B cell (primary cell): ENCODE measurements around the gene A1BG. TPM values are rescaled to one million over a fixed set of nuclear protein-coding genes. Genes with fewer than 3 reads are reported as not detected.

Experiments used
- ATAC-seq: fragments of 200-7000 bp; cut with Tn5 transposase; one replicate; pipeline ENCODE4 v1.10.0; 2021; ENCODE audit warnings: low read depth, mild to moderate bottlenecking, moderate number of reproducible peaks, moderate library complexity
- CTCF ChIA-PET: fragments of 350-600 bp; sonication (Branson Sonifier 250); formaldehyde crosslinking; loops from one replicate; lab custom pipeline; 2021; ENCODE audit warnings: antibody characterized with exemption, inconsistent platforms; lab: Charles Lee
- POLR2A ChIA-PET: fragments of 350-600 bp; sonication (Branson Sonifier 250); formaldehyde crosslinking; loops from one replicate; lab custom pipeline; 2021; ENCODE audit warnings: antibody characterized with exemption; lab: Charles Lee
- DNase-seq: peaks from one replicate; pipeline ENCODE4 v3.0.0; 2013
- H2AFZ ChIP-seq: 2 replicates; pipeline ENCODE4 v1.6.1; 2012; ENCODE audit warnings: mild to moderate bottlenecking, low read depth, low read length; ENCODE audit not compliant: insufficient read depth, poor library complexity, severe bottlenecking
- H3K27ac ChIP-seq, 2 donors: 1 replicate in 1 of 2; 2 replicates in 1 of 2; pipeline ENCODE4 v1.5.1; 2012 to 2013; ENCODE audit warnings: low read length in 2 of 2, mild to moderate bottlenecking in 2 of 2, moderate library complexity in 1 of 2
- H3K27me3 ChIP-seq, 4 experiments: fragments of 200-600 bp in 1 of 4; sonication (generic) in 1 of 4; replicated peaks in 1 of 4; 1 replicate in 2 of 4; 2 replicates in 2 of 4; pipeline versions ENCODE4 v1.6.1 to v1.7.0; 2013 to 2016; ENCODE audit warnings: low read length in 3 of 4, mild to moderate bottlenecking in 2 of 4, mixed read lengths in 1 of 4, moderate library complexity in 1 of 4; ENCODE audit not compliant: insufficient read depth in 4 of 4, control insufficient read depth in 3 of 4; ENCODE audit errors: control extremely low read depth in 1 of 4
- H3K36me3 ChIP-seq, 2 experiments: replicated peaks in 1 of 2; 1 replicate in 1 of 2; 2 replicates in 1 of 2; pipeline versions ENCODE4 v1.6.1 to v1.7.1; 2013; ENCODE audit warnings: low read length in 1 of 2; ENCODE audit not compliant: insufficient read depth in 2 of 2, control insufficient read depth in 1 of 2; ENCODE audit errors: control extremely low read depth in 1 of 2, extremely low read depth in 1 of 2
- H3K4me1 ChIP-seq, 2 donors: fragments of 200-600 bp in 1 of 2; sonication (generic) in 1 of 2; 1 replicate in 1 of 2; 2 replicates in 1 of 2; pipeline versions ENCODE4 v1.5.1 to v1.6.1; 2013 to 2017; ENCODE audit warnings: low read length in 2 of 2; ENCODE audit not compliant: control insufficient read depth in 2 of 2, insufficient read depth in 2 of 2
- H3K4me2 ChIP-seq: replicated peaks from 2 replicates; pipeline ENCODE3; 2012; ENCODE audit warnings: mild to moderate bottlenecking, low read depth, low read length; ENCODE audit not compliant: poor library complexity, severe bottlenecking
- H3K4me3 ChIP-seq, 5 experiments: fragments of 200-600 bp in 1 of 5; sonication (generic) in 1 of 5; 1 replicate in 3 of 5; 2 replicates in 2 of 5; pipeline versions ENCODE4 v1.5.1 to v1.7.0; 2011 to 2016; ENCODE audit warnings: low read length in 4 of 5, mild to moderate bottlenecking in 4 of 5, low read depth in 2 of 5, control low read depth in 1 of 5, moderate library complexity in 1 of 5; ENCODE audit not compliant: insufficient read depth in 1 of 5; ENCODE audit errors: control extremely low read depth in 1 of 5, extremely low read depth in 1 of 5
- H3K79me2 ChIP-seq: fragments of 200-600 bp; sonication (generic); one replicate; pipeline ENCODE4 v1.6.0; 2016; ENCODE audit warnings: low read length; ENCODE audit not compliant: control insufficient read depth, insufficient read depth
- H3K9ac ChIP-seq: fragments of 200-600 bp; sonication (generic); 2 replicates; pipeline ENCODE4 v1.6.1; 2017; ENCODE audit warnings: mild to moderate bottlenecking, low read length, moderate library complexity
- H3K9me3 ChIP-seq, 3 donors: one replicate each; pipeline versions ENCODE4 v1.6.1 to v1.7.1; 2013; ENCODE audit warnings: low read length in 2 of 3; ENCODE audit not compliant: control insufficient read depth in 2 of 3, insufficient read depth in 1 of 3; ENCODE audit errors: control extremely low read depth in 1 of 3
- H4K20me1 ChIP-seq: 2 replicates; pipeline ENCODE4 v1.6.0; 2012; ENCODE audit warnings: mild to moderate bottlenecking, low read length; ENCODE audit not compliant: insufficient read depth, control insufficient read depth, poor library complexity, severe bottlenecking
- H3K27ac Mint-ChIP-seq: one replicate; pipeline ENCODE4 v1.8.0; 2021; ENCODE audit warnings: mixed read lengths
- H3K27me3 Mint-ChIP-seq: one replicate; pipeline ENCODE4 v1.8.0; 2021; ENCODE audit warnings: mixed read lengths
- H3K4me1 Mint-ChIP-seq: one replicate; pipeline ENCODE4 v1.8.0; 2021; ENCODE audit warnings: mixed read lengths
- H3K4me3 Mint-ChIP-seq: one replicate; pipeline ENCODE4 v1.8.0; 2021; ENCODE audit warnings: mixed read lengths
- H3K9me3 Mint-ChIP-seq: one replicate; pipeline ENCODE4 v1.8.0; 2022; ENCODE audit warnings: mixed read lengths; ENCODE audit not compliant: insufficient read depth
- EZH2 ChIP-seq: IDR thresholded peaks from 2 replicates; pipeline ENCODE4 v1.6.1; 2012; ENCODE audit warnings: borderline replicate concordance, low read depth, mild to moderate bottlenecking, moderate library complexity, low read length; ENCODE audit not compliant: insufficient read depth, poor library complexity, severe bottlenecking
- WGBS: methylation state at CpG from one replicate; pipeline ENCODE4 v1.1.5; 2013; ENCODE audit warnings: missing lambda C conversion rate; ENCODE audit not compliant: insufficient coverage; 5-methylcytosine and 5-hydroxymethylcytosine counted together
- intact Hi-C: fragments of 100-400 bp; cut with micrococcal nuclease; formaldehyde crosslinking; loops from one replicate; pipeline ENCODE4 v1.10.0; 2022
- polyA plus RNA-seq: library from polyadenylated mRNA; depleted of rRNA; stranded (reverse); fragments of >200 nt; gene quantifications from 2 replicates; pipeline ENCODE4 v1.2.3, GENCODE V29; 2012
- total RNA-seq, 2 donors: library from RNA; stranded (reverse); fragments of 120-200 nt in 1 of 2; gene quantifications; 1 replicate in 1 of 2; 2 replicates in 1 of 2; pipeline versions ENCODE4 v1.2.3 to v1.2.4, GENCODE V29; 2013 to 2022
- TF ChIP-seq, protein P1 (sequence below): fragments of 200-600 bp; IDR thresholded peaks from one replicate; pipeline ENCODE4 v1.8.0; 2022; ENCODE audit warnings: antibody characterized with exemption, mild to moderate bottlenecking

Gene A1BG
- total and polyA plus RNA-seq, 2 donors (not counting 1 experiment from before 2014, with no cell fraction given), result 18.4 to 52.6 TPM

- ChIA-PET POLR2A (interaction anchor here (0.9 to 3.7 kb wide), 3 partner anchors 17 to 23 kb away, joined by 3 to 35 read pairs (median 18); partner anchors contain the start of genes RPS5 and ZNF837), CTCF (no interaction called here)
- WGBS, result 2% methylated on average over 5 of the region's 5 CpGs
- Histone ChIP-seq H2AFZ (peak overlapping the region; percentile 27), H3K27ac (peak overlapping the region in 1 of 2 donors; percentile 54), H3K4me3 (no peak overlapping the region), H3K36me3 (no peaks in the 10 kb centered on the region), H3K4me1 (peaks cover 11 to 27% of the 10 kb centered on the region in 2 donors), H3K9me3 (peaks cover 0 to 3% (median 0%) of the 10 kb centered on the region in 3 donors), H3K4me2 (peak overlapping the region; percentile 45), H3K27me3 (no peaks in the 10 kb centered on the region), H4K20me1 (no peaks in the 10 kb centered on the region), H3K79me2 (no peaks in the 10 kb centered on the region), H3K9ac (no peak overlapping the region)
- H3K27ac Mint-ChIP-seq, result peak overlapping the region; percentile 84
- peaks cover 3% of the 10 kb centered on the region for H3K27me3 Mint-ChIP-seq
- H3K4me1 Mint-ChIP-seq, result peaks cover 15% of the 10 kb centered on the region
- H3K9me3 Mint-ChIP-seq, result no peaks in the 10 kb centered on the region
- DNase-seq (peak; percentile 63), ATAC-seq (no peak)
- H3K4me3 Mint-ChIP-seq, result peak overlapping the region; percentile 72
- TF ChIP-seq EZH2, result no peak
- TF ChIP-seq, protein P1, sequence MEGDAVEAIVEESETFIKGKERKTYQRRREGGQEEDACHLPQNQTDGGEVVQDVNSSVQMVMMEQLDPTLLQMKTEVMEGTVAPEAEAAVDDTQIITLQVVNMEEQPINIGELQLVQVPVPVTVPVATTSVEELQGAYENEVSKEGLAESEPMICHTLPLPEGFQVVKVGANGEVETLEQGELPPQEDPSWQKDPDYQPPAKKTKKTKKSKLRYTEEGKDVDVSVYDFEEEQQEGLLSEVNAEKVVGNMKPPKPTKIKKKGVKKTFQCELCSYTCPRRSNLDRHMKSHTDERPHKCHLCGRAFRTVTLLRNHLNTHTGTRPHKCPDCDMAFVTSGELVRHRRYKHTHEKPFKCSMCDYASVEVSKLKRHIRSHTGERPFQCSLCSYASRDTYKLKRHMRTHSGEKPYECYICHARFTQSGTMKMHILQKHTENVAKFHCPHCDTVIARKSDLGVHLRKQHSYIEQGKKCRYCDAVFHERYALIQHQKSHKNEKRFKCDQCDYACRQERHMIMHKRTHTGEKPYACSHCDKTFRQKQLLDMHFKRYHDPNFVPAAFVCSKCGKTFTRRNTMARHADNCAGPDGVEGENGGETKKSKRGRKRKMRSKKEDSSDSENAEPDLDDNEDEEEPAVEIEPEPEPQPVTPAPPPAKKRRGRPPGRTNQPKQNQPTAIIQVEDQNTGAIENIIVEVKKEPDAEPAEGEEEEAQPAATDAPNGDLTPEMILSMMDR, result no peak
- intact Hi-C loops, result loop anchor here (5.0 kb wide), 2 partner anchors 88 to 113 kb away; partner anchors contain the start of genes ZNF324B and ZNF446
Observed at GRCh38 chr19:58364146-58364545, 10.9 kb upstream of the A1BG start.
